ENCODE data around the gene EZR. TPM values are rescaled to one million over a fixed set of nuclear protein-coding genes. Genes with fewer than 3 reads are reported as not detected.

Gene EZR
- total and polyA plus RNA-seq, 2 of the 13 experiments (the other 11 are each of a cell fraction or from before 2014, with no cell fraction given): 34.7 to 60.3 TPM

DNA sequence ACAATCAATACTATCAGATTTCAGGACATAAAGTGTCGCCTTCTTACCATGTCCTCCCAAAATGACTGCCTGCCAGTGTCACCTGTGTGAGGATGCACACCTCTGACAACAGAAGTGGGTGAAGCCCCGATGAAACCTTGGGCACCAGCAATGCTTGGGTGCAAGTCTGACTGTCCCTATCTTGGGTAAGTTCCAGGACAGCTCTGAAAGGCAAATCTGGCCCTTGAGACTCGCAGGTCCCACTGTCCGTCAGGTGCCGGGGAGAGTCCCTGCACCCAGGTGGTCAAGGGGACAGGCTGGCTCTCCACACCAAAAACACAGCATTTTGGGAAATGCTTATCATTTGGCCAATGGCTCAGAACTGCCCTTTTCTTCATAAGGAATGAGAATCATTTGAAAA, 43.3 kb downstream of the EZR start (continued):
- TF ChIP-seq, protein P1, sequence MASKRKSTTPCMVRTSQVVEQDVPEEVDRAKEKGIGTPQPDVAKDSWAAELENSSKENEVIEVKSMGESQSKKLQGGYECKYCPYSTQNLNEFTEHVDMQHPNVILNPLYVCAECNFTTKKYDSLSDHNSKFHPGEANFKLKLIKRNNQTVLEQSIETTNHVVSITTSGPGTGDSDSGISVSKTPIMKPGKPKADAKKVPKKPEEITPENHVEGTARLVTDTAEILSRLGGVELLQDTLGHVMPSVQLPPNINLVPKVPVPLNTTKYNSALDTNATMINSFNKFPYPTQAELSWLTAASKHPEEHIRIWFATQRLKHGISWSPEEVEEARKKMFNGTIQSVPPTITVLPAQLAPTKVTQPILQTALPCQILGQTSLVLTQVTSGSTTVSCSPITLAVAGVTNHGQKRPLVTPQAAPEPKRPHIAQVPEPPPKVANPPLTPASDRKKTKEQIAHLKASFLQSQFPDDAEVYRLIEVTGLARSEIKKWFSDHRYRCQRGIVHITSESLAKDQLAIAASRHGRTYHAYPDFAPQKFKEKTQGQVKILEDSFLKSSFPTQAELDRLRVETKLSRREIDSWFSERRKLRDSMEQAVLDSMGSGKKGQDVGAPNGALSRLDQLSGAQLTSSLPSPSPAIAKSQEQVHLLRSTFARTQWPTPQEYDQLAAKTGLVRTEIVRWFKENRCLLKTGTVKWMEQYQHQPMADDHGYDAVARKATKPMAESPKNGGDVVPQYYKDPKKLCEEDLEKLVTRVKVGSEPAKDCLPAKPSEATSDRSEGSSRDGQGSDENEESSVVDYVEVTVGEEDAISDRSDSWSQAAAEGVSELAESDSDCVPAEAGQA (IDR thresholded peaks at IDR 0.05; ENCODE audit: low read depth): no peak
- TF ChIP-seq, protein P1 (CRISPR knock-in tag; IDR thresholded peaks at IDR 0.05; ENCODE audit: borderline replicate concordance): no peak
- TF ChIP-seq ZNF563 (CRISPR knock-in tag; IDR thresholded peaks at IDR 0.05): no peak
- TF ChIP-seq ZBTB3 (CRISPR knock-in tag; IDR thresholded peaks at IDR 0.05; ENCODE audit: borderline replicate concordance, low read depth): no peak
- no peak for TF ChIP-seq MTF1 (CRISPR knock-in tag; IDR thresholded peaks at IDR 0.05)
- TF ChIP-seq SMAD9 (CRISPR knock-in tag; IDR thresholded peaks at IDR 0.05): no peak
- no peak for TF ChIP-seq ZNF362 (CRISPR knock-in tag; IDR thresholded peaks at IDR 0.05; ENCODE audit: borderline replicate concordance)
